D341Med (cell line): ENCODE results near the gene MTHFSD.

ENCODE experiments used
- DNase-seq: peaks from one replicate; pipeline ENCODE4 v3.0.0; 2012; ENCODE audit warnings: low spot score

MTHFSD gene

GRCh38 chr16:86584071-86584685 lies 29.1 kb upstream of the MTHFSD start:
- no peak for DNase-seq

- no peak for DNase-seq
Measured at GRCh38 chr16:86581458-86581857, 26.4 kb upstream of the MTHFSD start.

GRCh38 chr16:86580791-86581170 lies 25.7 kb upstream of the MTHFSD start:
- DNase-seq = no peak

GRCh38 chr16:86580063-86580790 lies 25.2 kb upstream of the MTHFSD start:
- no peak for DNase-seq

DNA sequence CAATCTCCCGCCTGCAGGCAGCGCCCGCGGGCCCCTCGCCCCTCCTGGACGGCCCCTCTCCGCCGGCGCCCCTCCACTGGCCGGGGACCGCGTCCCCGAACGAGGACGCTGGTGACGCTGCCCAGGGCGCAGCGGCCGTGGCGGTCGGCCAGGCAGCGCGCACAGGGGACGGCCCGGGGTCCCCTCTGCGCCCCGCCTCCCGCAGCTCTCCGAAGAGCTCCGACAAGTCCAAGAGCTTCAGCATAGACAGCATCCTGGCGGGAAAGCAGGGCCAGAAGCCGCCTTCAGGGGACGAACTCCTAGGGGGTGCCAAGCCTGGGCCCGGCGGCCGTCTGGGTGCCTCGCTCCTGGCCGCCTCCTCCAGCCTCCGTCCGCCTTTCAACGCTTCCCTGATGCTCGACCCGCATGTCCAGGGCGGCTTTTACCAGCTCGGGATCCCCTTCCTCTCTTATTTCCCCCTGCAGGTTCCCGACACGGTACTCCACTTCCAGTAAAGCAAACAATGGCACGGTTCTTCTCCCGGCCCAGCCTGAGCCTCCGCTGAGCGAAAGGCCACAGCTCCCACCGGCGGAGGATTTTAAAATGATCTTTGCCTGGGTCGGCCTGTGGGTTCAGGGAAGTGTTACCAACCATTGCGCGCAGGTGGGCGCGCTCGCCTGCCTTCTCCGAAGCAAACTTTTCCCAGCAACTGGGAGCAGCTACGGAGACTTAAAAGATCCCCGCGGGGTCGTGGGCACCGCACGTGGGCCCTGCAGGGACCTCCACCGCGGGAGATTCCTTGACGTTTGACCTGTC lies 24.4 kb upstream of the MTHFSD start:
- no peak for DNase-seq

DNA sequence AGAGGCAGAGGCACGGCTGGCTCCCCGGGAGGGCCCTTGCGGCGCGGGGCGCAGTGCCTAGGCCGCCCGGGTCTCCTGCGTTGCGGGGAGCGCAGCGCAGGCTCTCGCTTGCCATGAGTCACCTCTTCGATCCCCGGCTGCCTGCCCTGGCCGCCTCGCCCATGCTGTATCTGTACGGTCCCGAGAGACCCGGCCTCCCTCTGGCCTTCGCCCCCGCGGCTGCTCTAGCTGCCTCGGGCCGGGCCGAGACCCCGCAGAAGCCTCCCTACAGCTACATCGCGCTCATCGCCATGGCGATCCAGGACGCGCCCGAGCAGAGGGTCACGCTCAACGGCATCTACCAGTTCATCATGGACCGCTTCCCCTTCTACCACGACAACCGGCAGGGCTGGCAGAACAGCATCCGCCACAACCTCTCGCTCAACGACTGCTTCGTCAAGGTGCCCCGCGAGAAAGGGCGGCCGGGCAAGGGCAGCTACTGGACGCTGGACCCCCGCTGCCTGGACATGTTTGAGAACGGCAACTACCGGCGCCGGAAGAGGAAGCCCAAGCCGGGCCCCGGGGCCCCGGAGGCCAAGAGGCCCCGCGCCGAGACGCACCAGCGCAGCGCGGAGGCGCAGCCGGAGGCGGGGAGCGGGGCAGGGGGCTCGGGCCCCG lies 23.7 kb upstream of the MTHFSD start:
- DNase-seq = no peak

- DNase-seq = no peak
Measured at GRCh38 chr16:86578061-86578599, 23.1 kb upstream of the MTHFSD start, which contains the start of gene FOXL1. TSS of gene FOXL1 (plus strand) at chr16:86578549. CDS start at chr16:86578724, 175 bp downstream.

DNA sequence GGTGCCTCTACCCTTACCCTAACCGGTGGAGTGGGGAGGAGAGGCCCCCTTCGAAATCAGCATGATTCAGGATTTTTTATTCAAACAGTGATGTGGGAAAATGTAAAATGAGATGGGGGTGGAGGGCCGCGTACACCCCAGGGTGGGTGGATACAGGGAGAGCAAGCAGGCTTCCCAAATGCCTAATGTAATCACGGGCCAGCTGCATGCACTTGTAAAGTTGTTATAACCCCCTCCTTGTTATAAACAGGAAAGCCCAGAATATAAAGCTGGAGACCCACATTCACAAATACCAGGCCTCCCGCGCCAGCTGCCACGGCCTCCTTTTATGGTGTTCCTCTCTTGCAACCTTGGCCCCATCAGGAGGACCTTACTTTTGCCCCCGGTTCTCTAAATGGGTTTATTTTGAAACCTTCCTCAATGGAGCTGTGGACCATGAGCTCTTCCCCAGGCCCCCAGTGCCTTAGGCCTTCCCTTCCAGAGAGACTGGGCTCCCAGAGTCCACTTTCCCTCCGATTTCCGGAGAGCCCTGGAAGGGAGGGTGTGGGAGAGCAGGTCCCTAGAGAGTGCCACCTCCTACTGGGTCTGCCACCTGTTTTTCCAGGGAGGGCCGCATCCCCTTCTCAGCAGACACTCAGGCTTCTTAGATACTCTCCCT lies 22.4 kb upstream of the MTHFSD start:
- no peak for DNase-seq

- DNase-seq = no peak
Measured at GRCh38 chr16:86576591-86577313, 21.7 kb upstream of the MTHFSD start.

DNA sequence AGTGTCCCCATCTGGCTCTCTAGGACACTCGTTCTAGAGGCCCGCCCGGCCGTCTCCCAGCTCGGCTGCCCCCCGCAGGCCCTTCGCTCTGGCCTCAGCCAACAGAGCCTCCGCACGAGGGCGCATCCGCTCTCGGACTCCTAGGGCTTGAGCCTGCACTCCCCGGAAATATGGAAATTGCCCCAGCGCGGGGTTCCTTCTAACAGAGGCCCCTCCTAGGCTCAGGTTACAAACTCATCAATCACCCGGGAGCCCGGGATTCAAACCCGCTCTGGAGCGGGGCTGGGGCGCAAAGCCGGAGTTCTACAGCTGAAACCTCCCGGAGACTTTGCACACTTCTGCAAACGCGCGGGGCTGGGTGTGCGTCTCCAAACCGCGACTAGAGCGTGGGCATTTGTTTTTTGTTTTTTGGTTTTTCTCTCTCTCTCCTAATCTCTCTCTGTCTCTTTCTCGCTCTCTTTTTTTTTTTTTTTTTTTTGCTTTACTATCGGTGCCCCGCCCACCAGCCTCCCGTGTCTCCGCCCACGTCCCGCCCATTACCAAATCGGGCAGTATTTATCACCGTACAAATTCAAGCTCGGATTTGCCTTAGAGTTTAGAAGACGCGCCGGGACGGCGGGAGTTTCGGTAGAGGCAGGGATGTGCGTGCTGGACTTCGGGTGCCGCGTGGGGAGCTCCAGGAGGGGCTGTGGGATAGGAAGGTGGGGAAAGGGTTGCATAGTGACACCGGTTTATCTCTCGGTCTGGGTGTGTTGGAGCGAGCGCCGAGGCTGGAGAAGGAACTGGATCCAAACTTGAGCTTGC lies 20.9 kb upstream of the MTHFSD start:
- DNase-seq = peak; percentile 59

- DNase-seq = no peak
Measured at GRCh38 chr16:86575095-86575685, 20.2 kb upstream of the MTHFSD start.

DNA sequence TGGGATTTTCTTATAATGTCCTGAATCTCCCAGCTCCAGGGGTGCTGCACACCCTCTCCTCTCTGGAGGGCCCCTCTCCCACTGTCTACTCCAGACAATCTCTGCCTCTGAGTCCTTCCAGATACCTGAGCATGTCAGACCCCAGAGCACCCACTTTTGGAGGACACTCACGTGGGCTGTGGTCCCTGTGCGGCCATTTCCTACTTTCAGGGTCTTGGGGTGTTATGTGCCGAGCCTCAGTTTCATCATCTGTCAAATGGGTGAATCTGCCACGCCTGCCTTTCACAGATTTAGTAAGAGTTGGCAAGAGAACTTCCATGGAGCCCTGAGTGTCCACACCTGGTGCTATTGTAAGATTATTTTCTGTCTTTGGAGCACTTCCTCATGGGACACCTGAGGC lies 19.6 kb upstream of the MTHFSD start:
- DNase-seq = no peak

DNA sequence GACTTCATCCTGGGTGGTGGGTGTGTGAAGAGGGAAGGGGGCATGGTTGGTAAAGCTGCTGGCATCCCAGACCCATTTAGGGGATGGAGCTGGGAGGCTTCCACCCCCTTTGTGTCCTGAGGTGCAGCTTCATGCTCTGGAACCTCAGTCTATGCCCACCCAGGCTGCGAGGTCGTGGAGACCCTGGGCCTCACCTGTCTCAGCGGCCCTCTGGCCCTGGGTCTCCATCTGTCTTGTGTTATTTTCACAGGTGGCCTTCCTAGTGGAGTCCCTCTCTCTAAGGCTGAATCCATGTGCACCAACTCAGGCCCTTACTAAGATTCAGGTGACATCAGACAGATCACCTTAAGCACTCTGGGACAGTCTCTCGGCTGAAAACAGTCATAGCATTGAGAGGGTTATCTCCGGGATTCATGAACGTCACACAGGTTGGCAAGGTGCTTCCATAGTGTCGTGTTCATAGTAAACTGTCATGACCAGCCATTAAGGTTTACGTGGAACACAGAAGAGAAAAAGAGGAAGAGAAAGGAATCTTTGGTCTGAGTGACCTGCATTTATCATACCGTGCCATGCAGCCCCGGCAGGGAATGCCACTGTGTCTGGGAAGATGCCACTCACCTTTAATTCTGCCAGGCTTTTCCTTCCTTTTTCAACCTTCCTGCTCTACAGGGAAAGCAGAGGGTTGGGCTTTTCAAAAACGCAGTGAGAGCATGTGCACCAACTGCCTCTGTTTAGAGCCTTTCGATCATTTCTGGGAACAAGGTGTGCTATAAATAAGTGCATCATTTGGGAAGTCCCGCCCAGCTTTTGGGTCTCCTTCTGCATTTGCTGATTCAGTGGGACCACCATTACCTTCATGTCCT lies 18.8 kb upstream of the MTHFSD start:
- no peak for DNase-seq

- no peak for DNase-seq
Measured at GRCh38 chr16:86573215-86573614, 18.2 kb upstream of the MTHFSD start.

DNA sequence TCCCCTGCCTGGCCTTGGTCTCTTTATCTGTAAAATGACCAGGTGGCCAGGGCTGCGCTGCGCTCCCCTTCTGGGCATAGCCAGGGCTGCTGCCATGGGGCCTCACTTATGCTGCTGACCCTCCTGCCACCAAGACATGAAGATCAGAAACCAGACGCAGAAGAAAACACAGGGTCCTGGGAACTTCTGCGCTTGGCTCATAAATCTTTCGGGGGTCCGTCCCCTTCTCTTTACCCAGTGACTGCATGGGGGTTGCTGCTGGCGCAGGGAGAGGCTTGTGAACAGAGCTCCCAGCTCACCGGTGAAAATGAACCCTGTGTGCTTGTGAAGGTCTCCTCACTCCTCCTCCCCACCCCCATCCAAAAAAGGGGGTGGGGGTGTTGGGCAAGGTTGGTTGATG lies 17.6 kb upstream of the MTHFSD start:
- no peak for DNase-seq

DNA sequence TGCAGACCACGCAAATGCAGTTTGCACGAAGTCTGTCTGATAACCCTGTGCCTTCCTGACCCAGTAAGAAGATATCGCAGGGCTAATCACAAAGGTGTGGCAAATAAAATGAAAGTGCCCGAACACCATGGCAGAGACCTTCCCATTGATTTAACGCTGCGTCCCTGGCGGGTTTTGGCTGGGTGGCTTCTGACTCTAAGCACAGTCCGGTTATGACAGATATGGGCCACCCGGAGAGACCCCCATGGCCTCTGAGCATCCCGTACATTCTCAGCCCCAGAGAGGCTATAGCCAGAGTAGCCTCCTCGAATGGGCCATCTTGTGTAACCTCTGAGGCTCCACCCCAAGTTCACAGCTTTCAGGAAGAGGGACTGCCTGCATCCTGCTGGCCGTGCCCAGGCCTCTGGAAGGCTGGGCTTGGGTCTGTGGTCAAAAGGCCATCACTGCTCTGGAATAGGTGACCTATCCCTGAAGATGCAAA lies 17.0 kb upstream of the MTHFSD start:
- DNase-seq = no peak

DNA sequence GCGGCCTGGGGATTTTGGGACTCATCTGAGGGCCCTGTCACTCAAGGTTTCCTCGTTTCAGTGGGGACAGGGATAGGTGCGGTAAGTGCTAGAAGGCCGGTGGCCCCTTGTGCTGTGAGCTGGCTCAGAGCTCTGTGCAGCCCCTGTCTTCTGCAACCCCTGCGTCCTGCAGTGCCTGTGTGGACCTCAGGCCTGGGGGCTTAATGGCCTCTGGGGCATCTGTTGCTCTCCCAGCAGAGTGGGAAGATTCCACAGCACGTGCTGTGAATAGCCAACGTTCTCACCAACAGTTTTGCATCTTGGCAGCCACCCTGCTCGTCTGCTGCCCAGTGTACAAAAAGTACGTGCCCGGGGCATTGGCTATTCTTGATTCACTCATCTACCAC lies 16.5 kb upstream of the MTHFSD start:
- no peak for DNase-seq
